ENCODE results near the gene DAB2. TPM values are rescaled to one million over a fixed set of nuclear protein-coding genes. Genes with fewer than 3 reads are reported as not detected.

The DAB2 gene
- total RNA-seq, 1 experiment from 2014 or later = 30.1 TPM

GRCh38 chr5:39449591-39449990, 24.8 kb upstream of the DAB2 start:
- TF ChIP-seq CTCF (conservative IDR thresholded peaks at IDR 0.05; ENCODE audit: low read depth, low read length) (no peak), EZH2 (IDR thresholded peaks at IDR 0.05; ENCODE audit: borderline replicate concordance, low read depth, low read length, poor library complexity, severe bottlenecking) (no peak)
- Histone ChIP-seq H3K9me3 (ENCODE audit: low read depth, low read length, poor library complexity, severe bottlenecking) (no peaks in the 10 kb centered on the region), H3K27me3 (replicated peaks; ENCODE audit: insufficient read depth, low read depth, low read length, poor library complexity) (no peaks in the 10 kb centered on the region), H3K27ac (ENCODE audit: low read depth, low read length, poor library complexity, severe bottlenecking) (no peak overlapping the region), H3K36me3 (ENCODE audit: insufficient read depth, low read length, poor library complexity, severe bottlenecking) (no peaks in the 10 kb centered on the region), H3K4me1 (ENCODE audit: insufficient read depth, low read length, poor library complexity, severe bottlenecking) (no peaks in the 10 kb centered on the region), H3K4me3 (ENCODE audit: low read depth, low read length, poor library complexity, severe bottlenecking) (no peak overlapping the region)
- intact Hi-C loops (cut with micrococcal nuclease; ENCODE audit: unreplicated experiment) = no loop called here
- POLR2A ChIA-PET (ENCODE audit: low non-redundant PET) = no interaction called here
- no peak for DNase-seq (ENCODE audit: low spot score)
- CTCF ChIA-PET = no interaction called here
- BruUV-seq (replicated peaks) = no TSS peak

GRCh38 chr5:39448506-39449128, 23.8 kb upstream of the DAB2 start:
- ChIA-PET CTCF (no interaction called here), POLR2A (ENCODE audit: low non-redundant PET) (no interaction called here)
- Histone ChIP-seq H3K4me1 (ENCODE audit: insufficient read depth, low read length, poor library complexity, severe bottlenecking) (no peaks in the 10 kb centered on the region), H3K27me3 (replicated peaks; ENCODE audit: insufficient read depth, low read depth, low read length, poor library complexity) (no peaks in the 10 kb centered on the region), H3K27ac (ENCODE audit: low read depth, low read length, poor library complexity, severe bottlenecking) (no peak overlapping the region), H3K4me3 (ENCODE audit: low read depth, low read length, poor library complexity, severe bottlenecking) (no peak overlapping the region), H3K9me3 (ENCODE audit: low read depth, low read length, poor library complexity, severe bottlenecking) (no peaks in the 10 kb centered on the region), H3K36me3 (ENCODE audit: insufficient read depth, low read length, poor library complexity, severe bottlenecking) (no peaks in the 10 kb centered on the region)
- TF ChIP-seq EZH2 (IDR thresholded peaks at IDR 0.05; ENCODE audit: borderline replicate concordance, low read depth, low read length, poor library complexity, severe bottlenecking) (no peak), CTCF (conservative IDR thresholded peaks at IDR 0.05; ENCODE audit: low read depth, low read length) (no peak)
- intact Hi-C loops (cut with micrococcal nuclease; ENCODE audit: unreplicated experiment) = no loop called here
- BruUV-seq (replicated peaks) = no TSS peak
- no peak for DNase-seq (ENCODE audit: low spot score)

GRCh38 chr5:39447968-39448367, 23.2 kb upstream of the DAB2 start:
- no peaks in the 10 kb centered on the region for H3K36me3 ChIP-seq (ENCODE audit: insufficient read depth, low read length, poor library complexity, severe bottlenecking)
- no peaks in the 10 kb centered on the region for H3K9me3 ChIP-seq (ENCODE audit: low read depth, low read length, poor library complexity, severe bottlenecking)
- intact Hi-C loops (cut with micrococcal nuclease; ENCODE audit: unreplicated experiment) = no loop called here
- POLR2A ChIA-PET (ENCODE audit: low non-redundant PET) = no interaction called here
- H3K27me3 ChIP-seq (replicated peaks; ENCODE audit: insufficient read depth, low read depth, low read length, poor library complexity) = no peaks in the 10 kb centered on the region
- no peak for TF ChIP-seq EZH2 (IDR thresholded peaks at IDR 0.05; ENCODE audit: borderline replicate concordance, low read depth, low read length, poor library complexity, severe bottlenecking)
- no peaks in the 10 kb centered on the region for H3K4me1 ChIP-seq (ENCODE audit: insufficient read depth, low read length, poor library complexity, severe bottlenecking)
- CTCF ChIA-PET = no interaction called here
- H3K4me3 ChIP-seq (ENCODE audit: low read depth, low read length, poor library complexity, severe bottlenecking) = no peak overlapping the region
- no peak for DNase-seq (ENCODE audit: low spot score)
- no peak overlapping the region for H3K27ac ChIP-seq (ENCODE audit: low read depth, low read length, poor library complexity, severe bottlenecking)
- BruUV-seq (replicated peaks) = no TSS peak

- Histone ChIP-seq H3K36me3 (ENCODE audit: insufficient read depth, low read length, poor library complexity, severe bottlenecking) (no peaks in the 10 kb centered on the region), H3K27me3 (replicated peaks; ENCODE audit: insufficient read depth, low read depth, low read length, poor library complexity) (no peaks in the 10 kb centered on the region), H3K4me1 (ENCODE audit: insufficient read depth, low read length, poor library complexity, severe bottlenecking) (no peaks in the 10 kb centered on the region), H3K4me3 (ENCODE audit: low read depth, low read length, poor library complexity, severe bottlenecking) (no peak overlapping the region), H3K27ac (ENCODE audit: low read depth, low read length, poor library complexity, severe bottlenecking) (no peak overlapping the region), H3K9me3 (ENCODE audit: low read depth, low read length, poor library complexity, severe bottlenecking) (no peaks in the 10 kb centered on the region)
- TF ChIP-seq CTCF (conservative IDR thresholded peaks at IDR 0.05; ENCODE audit: low read depth, low read length) (no peak), EZH2 (IDR thresholded peaks at IDR 0.05; ENCODE audit: borderline replicate concordance, low read depth, low read length, poor library complexity, severe bottlenecking) (no peak)
- BruUV-seq (replicated peaks) = no TSS peak
- CTCF ChIA-PET = interaction anchor here (0.6 kb wide), 1 partner anchor 23 kb away, joined by 6 read pairs; the partner anchor contains the start of gene DAB2
- POLR2A ChIA-PET (ENCODE audit: low non-redundant PET) = no interaction called here
- intact Hi-C loops (cut with micrococcal nuclease; ENCODE audit: unreplicated experiment) = no loop called here
- DNase-seq (ENCODE audit: low spot score) = no peak
Observed at GRCh38 chr5:39447059-39447458, 22.3 kb upstream of the DAB2 start.
